Activated CD8-positive, alpha-beta T cell treated with anti-CD3 and anti-CD28 coated beads for 36 hours (primary cell): Measurements from ENCODE around the gene ZNF710. TPM values are rescaled to one million over a fixed set of nuclear protein-coding genes. Genes with fewer than 3 reads are reported as not detected.
"Not testable (repeated sequence)": the region's sequence is repeated elsewhere in the genome, so short reads cannot be mapped to it uniquely, and the experiment has no call there.

Experiments
- ATAC-seq: fragments of 200-7000 bp; cut with Tn5 transposase; one replicate; pipeline ENCODE4 v1.10.0; 2021; ENCODE audit warnings: mild to moderate bottlenecking, moderate library complexity
- CTCF ChIA-PET: fragments of 350-600 bp; sonication (Branson Sonifier 250); formaldehyde crosslinking; loops from one replicate; lab custom pipeline; 2021; ENCODE audit warnings: antibody characterized with exemption; lab: Charles Lee
- POLR2A ChIA-PET: fragments of 350-600 bp; sonication (Branson Sonifier 250); formaldehyde crosslinking; loops from one replicate; lab custom pipeline; 2021; ENCODE audit warnings: antibody characterized with exemption; lab: Charles Lee
- DNase-seq: peaks from one replicate; pipeline ENCODE4 v3.0.0-alpha.2; 2020
- H3K27ac Mint-ChIP-seq: one replicate; pipeline ENCODE4 v1.8.0; 2021; ENCODE audit warnings: mild to moderate bottlenecking, mixed read lengths
- H3K27me3 Mint-ChIP-seq: one replicate; pipeline ENCODE4 v1.8.0; 2021; ENCODE audit warnings: mixed read lengths
- H3K36me3 Mint-ChIP-seq: one replicate; pipeline ENCODE4 v1.8.0; 2021; ENCODE audit warnings: low read depth, mixed read lengths
- H3K4me1 Mint-ChIP-seq: one replicate; pipeline ENCODE4 v1.8.0; 2021; ENCODE audit warnings: low read depth, mixed read lengths
- H3K4me3 Mint-ChIP-seq: one replicate; pipeline ENCODE4 v1.8.0; 2021; ENCODE audit warnings: mild to moderate bottlenecking, moderate library complexity, mixed read lengths
- H3K9me3 Mint-ChIP-seq: one replicate; pipeline ENCODE4 v1.8.0; 2021; ENCODE audit warnings: mixed read lengths
- CTCF ChIP-seq: fragments of 200-600 bp; IDR thresholded peaks from one replicate; pipeline ENCODE4 v1.8.0; 2022; ENCODE audit warnings: antibody characterized with exemption, mild to moderate bottlenecking
- intact Hi-C: fragments of 100-400 bp; cut with micrococcal nuclease; formaldehyde crosslinking; loops from one replicate; pipeline ENCODE4 v1.10.0; 2022
- total RNA-seq, 2 experiments: library from RNA; stranded (reverse); gene quantifications; one replicate each; pipeline ENCODE4 v1.2.3, GENCODE V29; 2021

Gene ZNF710
- total RNA-seq, 2 experiments from 2014 or later, result 15.2 to 17.2 TPM

GRCh38 chr15:90103701-90104329 is 102.7 kb downstream of the ZNF710 start:
- CTCF ChIA-PET, result interaction anchor here (1.3 to 2.5 kb wide), 2 partner anchors 15 to 206 kb away, joined by 3 to 7 read pairs; no protein-coding TSS in a partner anchor
- no peaks in the 10 kb centered on the region for H3K27me3 Mint-ChIP-seq
- no peak for TF ChIP-seq CTCF
- H3K4me3 Mint-ChIP-seq, result peak overlapping the region; percentile 69
- no peaks in the 10 kb centered on the region for H3K9me3 Mint-ChIP-seq
- peaks cover 30% of the 10 kb centered on the region for H3K4me1 Mint-ChIP-seq
- peaks cover 21% of the 10 kb centered on the region for H3K36me3 Mint-ChIP-seq
- DNase-seq (no peak), ATAC-seq (no peak)
- H3K27ac Mint-ChIP-seq, result no peak overlapping the region
- POLR2A ChIA-PET, result interaction anchor here (0.8 to 2.5 kb wide), 2 partner anchors 38 to 210 kb away, joined by 3 to 7 read pairs; partner anchors contain the start of gene AP3S2
- intact Hi-C loops, result no loop called here

GRCh38 chr15:90104551-90104950 is 103.4 kb downstream of the ZNF710 start:
- Mint-ChIP-seq H3K4me3 (no peak overlapping the region), H3K9me3 (no peaks in the 10 kb centered on the region), H3K27ac (no peak overlapping the region), H3K4me1 (peaks cover 23% of the 10 kb centered on the region), H3K36me3 (peaks cover 15% of the 10 kb centered on the region), H3K27me3 (no peaks in the 10 kb centered on the region)
- intact Hi-C loops, result no loop called here
- ChIA-PET POLR2A (interaction anchor here (0.8 kb wide), 1 partner anchor 37 kb away, joined by 3 read pairs; no protein-coding TSS in a partner anchor), CTCF (interaction anchor here (1.3 kb wide), 1 partner anchor 14 kb away, joined by 3 read pairs; no protein-coding TSS in a partner anchor)
- TF ChIP-seq CTCF, result no peak
- ATAC-seq (no peak), DNase-seq (no peak)

- ChIA-PET CTCF (no interaction called here), POLR2A (no interaction called here)
- DNase-seq (no peak), ATAC-seq (no peak)
- Mint-ChIP-seq H3K27me3 (no peaks in the 10 kb centered on the region), H3K36me3 (peaks cover 6% of the 10 kb centered on the region), H3K4me1 (peaks cover 13% of the 10 kb centered on the region), H3K27ac (no peak overlapping the region), H3K4me3 (no peak overlapping the region), H3K9me3 (no peaks in the 10 kb centered on the region)
- no peak for TF ChIP-seq CTCF
- intact Hi-C loops, result no loop called here
Measured at GRCh38 chr15:90105521-90105920, 104.4 kb downstream of the ZNF710 start.

GRCh38 chr15:90106522-90107117 is 105.5 kb downstream of the ZNF710 start:
- intact Hi-C loops, result no loop called here
- no peak overlapping the region for H3K4me3 Mint-ChIP-seq
- peaks cover 4% of the 10 kb centered on the region for H3K4me1 Mint-ChIP-seq
- no peaks in the 10 kb centered on the region for H3K36me3 Mint-ChIP-seq
- CTCF ChIA-PET, result no interaction called here
- H3K9me3 Mint-ChIP-seq, result no peaks in the 10 kb centered on the region
- TF ChIP-seq CTCF, result no peak
- POLR2A ChIA-PET, result no interaction called here
- DNase-seq (no peak), ATAC-seq (no peak)
- H3K27me3 Mint-ChIP-seq, result no peaks in the 10 kb centered on the region
- H3K27ac Mint-ChIP-seq, result no peak overlapping the region

GRCh38 chr15:90108038-90108437 is 106.9 kb downstream of the ZNF710 start:
- ATAC-seq, H3K27ac Mint-ChIP-seq, POLR2A ChIA-PET, H3K9me3 Mint-ChIP-seq, H3K36me3 Mint-ChIP-seq, DNase-seq, H3K27me3 Mint-ChIP-seq, intact Hi-C loops, CTCF ChIA-PET, H3K4me1 Mint-ChIP-seq, H3K4me3 Mint-ChIP-seq: not testable (repeated sequence)

- DNase-seq, ATAC-seq, H3K36me3 Mint-ChIP-seq, POLR2A ChIA-PET, H3K4me3 Mint-ChIP-seq, H3K9me3 Mint-ChIP-seq, H3K27ac Mint-ChIP-seq, intact Hi-C loops, CTCF ChIA-PET, H3K27me3 Mint-ChIP-seq, H3K4me1 Mint-ChIP-seq: not testable (repeated sequence)
Measured at GRCh38 chr15:90109163-90109751, 108.1 kb downstream of the ZNF710 start.
